GM12878 (cell line): ENCODE data around the gene NDUFB7. TPM values are rescaled to one million over a fixed set of nuclear protein-coding genes. Genes with fewer than 3 reads are reported as not detected.

ENCODE experiments used
- ATAC-seq: fragments of 200-7000 bp; cut with Tn5 transposase; 3 replicates; pipeline ENCODE4 v1.9.1; 2020; ENCODE audit warnings: mild to moderate bottlenecking, moderate library complexity
- BruUV-seq: library from RNA; stranded (reverse); fragments of 400-500 nt; replicated peaks from 2 replicates; lab custom pipeline; 2021; lab: Mats Ljungman, UMichigan
- CTCF ChIA-PET: fragments of 300-600 bp; sonication (Branson Sonifier 250); formaldehyde crosslinking; extraction: SDS; loops from one replicate; lab custom pipeline; 2021; ENCODE audit warnings: inconsistent platforms; lab: Yijun Ruan, JAX
- POLR2A ChIA-PET: fragments of 350-600 bp; formaldehyde crosslinking; extraction: SDS; loops from one replicate; lab custom pipeline; 2021; ENCODE audit warnings: inconsistent platforms; lab: Charles Lee
- RAD21 ChIA-PET: fragments of 300-600 bp; sonication (Branson Sonifier 250); formaldehyde crosslinking; loops from one replicate; lab custom pipeline; 2023; ENCODE audit warnings: antibody characterized with exemption; ENCODE audit not compliant: unreplicated experiment; lab: Charles Lee
- SMC1A ChIA-PET: fragments of 300-600 bp; sonication (Branson Sonifier 250); formaldehyde crosslinking; loops from one replicate; lab custom pipeline; 2023; ENCODE audit not compliant: unreplicated experiment, uncharacterized antibody; lab: Charles Lee
- DNase-seq: peaks from one replicate; pipeline ENCODE4 v3.0.0-alpha.2; 2011; ENCODE audit warnings: low read depth, low spot score
- FAIRE-seq: peaks from 3 replicates; lab custom pipeline; 2011; peaks lifted over from hg19 to GRCh38; lab: Jason Lieb, UNC
- H2AFZ ChIP-seq: 2 replicates; pipeline ENCODE4 v1.6.0; 2011; ENCODE audit warnings: low read depth, low read length, control low read depth; ENCODE audit not compliant: control insufficient read depth
- H3K27ac ChIP-seq: 2 replicates; pipeline ENCODE4 v1.5.1; 2011; ENCODE audit warnings: control low read depth; ENCODE audit not compliant: control insufficient read depth, insufficient read depth
- H3K27me3 ChIP-seq, 2 experiments: replicated peaks in 1 of 2; 2 replicates each; pipeline versions ENCODE4 v1.6.0 to v1.6.1; 2011; ENCODE audit warnings: low read length in 1 of 2; ENCODE audit not compliant: control insufficient read depth in 2 of 2, insufficient read depth in 2 of 2
- H3K36me3 ChIP-seq, 2 experiments: 2 replicates each; pipeline ENCODE4 v1.5.1; 2011; ENCODE audit warnings: low read length in 1 of 2; ENCODE audit not compliant: control insufficient read depth in 2 of 2, insufficient read depth in 2 of 2
- H3K4me1 ChIP-seq: 2 replicates; pipeline ENCODE4 v1.6.1; 2011; ENCODE audit warnings: mild to moderate bottlenecking, low read length, moderate library complexity, mixed read lengths; ENCODE audit not compliant: control insufficient read depth, insufficient read depth
- H3K4me2 ChIP-seq: 2 replicates; pipeline ENCODE4 v1.6.0; 2011; ENCODE audit warnings: control low read depth; ENCODE audit not compliant: control insufficient read depth, insufficient read depth
- H3K4me3 ChIP-seq: fragments of 200-600 bp; sonication (generic); 2 replicates; pipeline ENCODE4 v1.5.1; 2016
- H3K79me2 ChIP-seq: 2 replicates; pipeline ENCODE4 v1.6.0; 2011; ENCODE audit warnings: low read length; ENCODE audit not compliant: control insufficient read depth, insufficient read depth
- H3K9ac ChIP-seq: 2 replicates; pipeline ENCODE4 v1.8.0; 2011; ENCODE audit warnings: low read length, control low read depth, mixed read lengths; ENCODE audit not compliant: control insufficient read depth, insufficient read depth
- H3K9me3 ChIP-seq: replicated peaks from 3 replicates; pipeline ENCODE4 v1.5.1; 2011; ENCODE audit warnings: mild to moderate bottlenecking, low read length; ENCODE audit not compliant: control insufficient read depth, insufficient read depth
- H4K20me1 ChIP-seq: 2 replicates; pipeline ENCODE4 v1.6.0; 2011; ENCODE audit not compliant: control insufficient read depth, insufficient read depth
- BCL3 ChIP-seq: IDR thresholded peaks from 2 replicates; pipeline ENCODE4 v1.6.1; 2011; ENCODE audit warnings: borderline replicate concordance, low read depth, mild to moderate bottlenecking, moderate library complexity, low read length; ENCODE audit not compliant: insufficient read depth, poor library complexity, severe bottlenecking
- E2F8 ChIP-seq: fragments of 450-650 bp; IDR thresholded peaks from 2 replicates; pipeline ENCODE4 v1.6.1; 2018; ENCODE audit warnings: mild to moderate bottlenecking, low read depth, moderate library complexity; ENCODE audit not compliant: partially characterized antibody
- FOXM1 ChIP-seq: IDR thresholded peaks from 2 replicates; pipeline ENCODE4 v1.6.1; 2012; ENCODE audit warnings: low read depth, mild to moderate bottlenecking, inconsistent platforms, low read length, moderate library complexity
- GATAD2B ChIP-seq: fragments of 450-650 bp; conservative IDR thresholded peaks from 2 replicates; pipeline ENCODE4 v1.6.1; 2017; ENCODE audit warnings: low read depth, mild to moderate bottlenecking, moderate library complexity
- KDM1A ChIP-seq: fragments of 200-600 bp; sonication (generic); IDR thresholded peaks from 2 replicates; pipeline ENCODE4 v1.6.1; 2016; ENCODE audit warnings: borderline replicate concordance
- MTA2 ChIP-seq: fragments of 450-650 bp; IDR thresholded peaks from 2 replicates; pipeline ENCODE4 v1.6.1; 2016; ENCODE audit warnings: low read depth, mild to moderate bottlenecking, moderate library complexity
- MYB ChIP-seq: fragments of 150-350 bp; IDR thresholded peaks from 2 replicates; pipeline ENCODE4 v1.6.1; 2014; ENCODE audit warnings: mild to moderate bottlenecking, low read depth, low read length, borderline replicate concordance
- MYC ChIP-seq: IDR thresholded peaks from 2 replicates; pipeline ENCODE4 v1.6.1; 2011; ENCODE audit warnings: mild to moderate bottlenecking, low read length, moderate library complexity, inconsistent platforms; ENCODE audit not compliant: insufficient read depth, insufficient replicate concordance, insufficient read length, severe bottlenecking
- SMC3 ChIP-seq: IDR thresholded peaks from 2 replicates; pipeline ENCODE4 v1.6.1; 2011; ENCODE audit warnings: low read length, improper control_type of control experiment, borderline replicate concordance
- SUZ12 ChIP-seq: fragments of 200-600 bp; sonication (generic); IDR thresholded peaks from one replicate; pipeline ENCODE4 v1.6.1; 2018; ENCODE audit warnings: antibody characterized with exemption, mild to moderate bottlenecking; ENCODE audit not compliant: unreplicated experiment
- TAF1 ChIP-seq: IDR thresholded peaks from 2 replicates; pipeline ENCODE4 v1.6.1; 2011; ENCODE audit warnings: mild to moderate bottlenecking, low read depth, low read length, borderline replicate concordance
- TBL1XR1 ChIP-seq: IDR thresholded peaks from 2 replicates; pipeline ENCODE4 v1.6.1; 2012; ENCODE audit warnings: low read depth, low read length, improper control_type of control experiment
- YBX1 ChIP-seq: fragments of 450-650 bp; IDR thresholded peaks from 2 replicates; pipeline ENCODE4 v1.6.1; 2016; ENCODE audit warnings: antibody characterized with exemption
- ZBTB11 ChIP-seq: fragments of 450-650 bp; formaldehyde crosslinking; IDR thresholded peaks from 2 replicates; pipeline ENCODE4 v1.5.0; 2022; ENCODE audit warnings: mild to moderate bottlenecking, missing genetic modification characterization
- ZZZ3 ChIP-seq: IDR thresholded peaks from 2 replicates; pipeline ENCODE4 v1.6.1; 2011; ENCODE audit warnings: low read depth; ENCODE audit not compliant: control insufficient read depth, insufficient read length
- WGBS: methylation state at CpG from one replicate; pipeline ENCODE4 v1.1.6; 2016; ENCODE audit warnings: low lambda C conversion rate; ENCODE audit not compliant: insufficient replicate concordance, insufficient coverage; ENCODE audit errors: missing lambda C conversion rate; 5-methylcytosine and 5-hydroxymethylcytosine counted together
- in situ Hi-C: fragments of 300-500 bp; cut with MboI; formaldehyde crosslinking; loops from 9 replicates; pipeline ENCODE4 v1.14.3; 2018; ENCODE audit warnings: mixed read lengths
- intact Hi-C: fragments of 100-400 bp; cut with micrococcal nuclease; formaldehyde crosslinking; loops from one replicate; pipeline ENCODE4 v1.14.2; 2022; ENCODE audit not compliant: unreplicated experiment
- polyA plus RNA-seq, 11 experiments: library from polyadenylated mRNA; depleted of rRNA in 4 of 11; unstranded in 6 of 11; stranded (reverse) in 5 of 11; fragments of >200 nt; fragmentation: Nextera tagmentation in 4 of 11; fragmentation: Illumina TruSeq in 1 of 11; extraction: Ambion mirVana in 4 of 11; extraction: Trizol in 1 of 11; gene quantifications; 1 replicate in 1 of 11; 2 replicates in 10 of 11; pipeline versions ENCODE4 v1.2.1 to v1.2.3, GENCODE V29; 2011 to 2016; ENCODE audit warnings: inconsistent platforms in 2 of 11, missing spikeins in 2 of 11, low read depth in 1 of 11
- total RNA-seq, 4 experiments: library from RNA; depleted of rRNA in 3 of 4; stranded (reverse); fragments of >200 nt in 3 of 4; fragmentation: Illumina TruSeq in 1 of 4; extraction: Trizol in 1 of 4; gene quantifications; 2 replicates each; pipeline versions ENCODE4 v1.2.1 to v1.2.3, GENCODE V29; 2013 to 2021

NDUFB7 gene
- total and polyA plus RNA-seq, 10 of the 15 experiments (the other 5 are each of a cell fraction or from before 2014, with no cell fraction given) = 14.6 to 480 (median 182) TPM

- WGBS = 93% methylated on average over 14 of the region's 33 CpGs
- H2AFZ ChIP-seq = no peak overlapping the region
- ChIA-PET CTCF (interaction anchor here (0.6 kb wide), 1 partner anchor 37 kb away, joined by 3 read pairs; no protein-coding TSS in a partner anchor), POLR2A (no interaction called here), SMC1A (no interaction called here), RAD21 (no interaction called here)
- no peaks in the 10 kb centered on the region; the same call in 1 of the 2 replicates for H3K79me2 ChIP-seq
- peak; percentile 88 for ATAC-seq
- intact Hi-C loops = no loop called here
- no peak for DNase-seq
- H3K27me3 ChIP-seq = no peaks in the 10 kb centered on the region
- H3K4me2 ChIP-seq = no peak overlapping the region
- H3K9me3 ChIP-seq = no peaks in the 10 kb centered on the region
- H3K27ac ChIP-seq = no peak overlapping the region
- H4K20me1 ChIP-seq = no peaks in the 10 kb centered on the region
- no peak for TF ChIP-seq SMC3
- no peak for TF ChIP-seq KDM1A
- TF ChIP-seq SUZ12 = no peak
- no peak for TF ChIP-seq ZZZ3
- TF ChIP-seq MYC = no peak
- TF ChIP-seq TAF1 = no peak
- TF ChIP-seq GATAD2B = no peak
- no peak for TF ChIP-seq E2F8
- no peak for TF ChIP-seq MTA2
- TF ChIP-seq YBX1 = no peak
- no peak for TF ChIP-seq MYB
- TF ChIP-seq BCL3 = no peak
- TF ChIP-seq ZBTB11 (CRISPR knock-in tag) = no peak
- no peak for TF ChIP-seq FOXM1
- no peak for TF ChIP-seq TBL1XR1
- H3K36me3 ChIP-seq = peaks cover 0 to 12% of the 10 kb centered on the region in 2 experiments; a peak in 3 of 4 replicates
- FAIRE-seq = peak; percentile 13
- peaks cover 7% of the 10 kb centered on the region for H3K4me1 ChIP-seq
- in situ Hi-C loops = no loop called here
- no peak overlapping the region for H3K4me3 ChIP-seq
- BruUV-seq = no TSS peak
- no peak overlapping the region for H3K9ac ChIP-seq
Observed at GRCh38 chr19:14563989-14564651, 7.7 kb downstream of the NDUFB7 start.
